Measurements from ENCODE around the gene TRDN.
A peak's percentile ranks its signal among the peaks of the same experiment; 100 is the strongest.
"Not testable (repeated sequence)": the region's sequence is repeated elsewhere in the genome, so short reads cannot be mapped to it uniquely, and the experiment has no call there.

TRDN gene

DNA sequence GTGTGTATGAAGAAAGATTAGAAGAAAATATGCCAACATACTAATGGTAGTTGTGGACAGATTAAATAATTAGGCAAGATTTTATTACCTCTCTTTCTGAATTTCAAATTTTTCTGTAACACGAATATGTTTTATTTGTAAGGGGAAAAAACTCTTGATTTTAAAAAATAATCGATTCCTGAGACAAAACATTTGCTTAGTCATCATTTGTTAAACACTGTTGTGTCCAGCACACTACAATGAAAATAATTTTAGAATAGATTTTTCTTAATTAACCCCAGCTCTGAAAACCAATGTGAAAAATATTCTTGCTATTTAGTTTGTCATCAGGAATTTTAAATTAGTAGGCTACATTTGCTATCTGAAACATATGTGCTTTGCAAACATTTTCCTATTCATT lies 253.0 kb downstream of the TRDN start:
- no peak for DNase-seq

DNA sequence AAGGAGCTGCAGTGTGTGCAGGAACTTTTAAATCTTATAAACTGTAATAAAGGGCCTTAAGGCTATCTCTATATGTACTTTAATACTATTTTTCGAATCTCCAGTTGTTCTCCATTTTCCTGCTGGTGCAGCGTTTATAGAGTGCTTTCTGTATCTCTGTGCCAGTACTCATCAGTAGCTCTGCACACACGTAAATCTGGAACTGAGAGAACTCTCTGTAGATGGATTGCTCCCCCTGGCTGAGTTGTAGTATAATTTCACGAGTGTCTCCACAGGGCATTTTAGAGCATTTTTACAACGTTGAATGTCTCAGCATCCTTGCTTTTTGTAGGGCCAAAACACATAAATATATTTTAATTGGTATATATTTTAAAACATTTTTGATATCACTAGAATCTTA lies 256.5 kb downstream of the TRDN start:
- DNase-seq = peak; percentile 91

DNA sequence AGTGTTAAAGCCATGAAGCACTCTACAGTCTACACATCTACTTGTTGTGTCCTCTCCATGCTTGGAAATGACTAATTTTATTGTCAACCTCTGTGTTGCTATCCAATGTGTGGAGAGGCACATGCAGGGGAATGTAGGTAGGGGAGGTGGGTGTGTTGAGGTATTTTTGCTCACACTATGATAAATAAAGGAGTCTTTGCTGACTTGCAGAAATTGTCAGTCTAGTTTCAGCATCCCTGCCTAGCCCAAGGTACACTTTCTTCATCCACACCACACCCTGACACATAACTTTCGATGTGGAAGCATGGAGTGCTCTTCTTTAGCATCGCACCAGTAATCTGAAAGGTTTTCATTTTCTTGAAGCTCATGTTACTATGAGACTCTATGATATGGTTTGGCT lies 264.0 kb downstream of the TRDN start:
- DNase-seq = no peak

DNA sequence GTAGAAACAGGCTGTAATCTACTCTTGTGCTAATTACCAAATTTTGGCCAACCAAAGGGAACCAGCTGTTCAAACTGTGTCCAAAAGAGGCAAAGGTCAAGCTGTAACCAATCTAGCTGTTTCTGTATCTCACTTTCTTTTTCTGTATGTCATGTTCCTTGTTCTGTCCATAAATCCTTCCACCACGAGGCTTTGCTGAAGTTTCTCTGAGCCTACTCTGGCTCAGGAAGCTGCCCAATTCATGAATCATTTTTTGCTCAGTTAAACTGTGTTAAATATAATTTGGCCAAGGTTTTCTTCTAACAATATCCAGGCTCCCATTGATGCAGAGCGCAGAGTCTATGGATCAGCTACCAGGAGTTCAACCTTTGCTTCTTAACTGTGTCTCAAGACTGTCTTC lies 272.8 kb downstream of the TRDN start:
- DNase-seq = no peak

DNA sequence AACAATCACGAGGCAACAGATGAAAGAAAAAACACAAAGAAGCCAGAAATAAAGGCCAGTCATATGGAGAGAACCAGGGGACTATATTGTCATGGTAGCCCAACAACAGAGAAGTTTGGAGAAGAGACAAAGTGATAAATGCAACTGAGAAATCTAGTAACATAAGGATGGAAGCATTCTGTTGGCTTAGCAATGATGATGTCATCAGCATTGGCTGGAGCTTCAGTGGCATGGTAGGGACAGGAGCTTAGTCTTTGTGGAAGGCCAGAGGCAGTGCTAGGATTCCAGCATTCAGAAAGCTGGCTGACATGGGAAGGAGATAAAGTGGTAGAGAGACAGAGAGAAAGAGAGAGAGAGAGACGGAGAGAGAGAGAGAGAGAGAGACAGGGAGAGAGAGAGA lies 276.4 kb downstream of the TRDN start:
- no peak for DNase-seq

DNA sequence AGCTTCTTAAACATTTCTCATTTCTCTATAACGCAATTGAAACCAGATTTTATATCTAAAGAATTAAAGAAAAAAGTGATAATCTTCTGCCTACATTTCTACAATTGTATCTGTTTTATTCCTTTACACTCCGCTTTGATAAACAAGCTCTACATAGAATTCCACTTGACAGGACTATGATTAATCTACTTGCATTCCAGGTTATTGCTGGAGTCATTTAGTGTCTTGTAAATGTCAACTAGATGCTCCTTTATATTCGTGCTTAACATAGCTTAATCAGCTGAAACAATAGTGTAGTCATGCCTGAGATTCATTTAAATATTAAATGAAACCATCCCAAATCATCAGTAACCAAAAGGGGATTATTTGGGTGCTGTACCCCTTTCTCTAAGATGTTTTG lies 284.0 kb downstream of the TRDN start:
- no peak for DNase-seq

DNA sequence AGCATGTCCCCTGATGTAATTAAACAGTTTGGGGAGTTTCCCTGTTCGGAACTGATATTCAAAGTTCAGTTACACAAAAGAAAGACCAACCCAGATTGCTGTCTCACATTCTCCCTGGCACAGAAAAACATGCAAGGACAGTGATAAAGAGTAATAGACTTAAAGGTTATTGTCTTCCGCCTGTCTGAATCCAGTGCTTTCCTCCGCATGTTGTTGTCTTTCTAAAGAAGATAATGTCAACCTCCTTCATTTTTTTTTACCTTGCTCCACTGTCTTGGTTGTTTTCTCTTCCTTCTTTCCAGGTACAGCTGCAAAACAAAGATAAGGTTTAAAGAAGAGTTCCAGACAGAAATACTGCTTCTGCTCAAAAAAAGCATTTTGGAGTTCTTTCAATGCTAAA lies 284.5 kb downstream of the TRDN start:
- DNase-seq = no peak

DNA sequence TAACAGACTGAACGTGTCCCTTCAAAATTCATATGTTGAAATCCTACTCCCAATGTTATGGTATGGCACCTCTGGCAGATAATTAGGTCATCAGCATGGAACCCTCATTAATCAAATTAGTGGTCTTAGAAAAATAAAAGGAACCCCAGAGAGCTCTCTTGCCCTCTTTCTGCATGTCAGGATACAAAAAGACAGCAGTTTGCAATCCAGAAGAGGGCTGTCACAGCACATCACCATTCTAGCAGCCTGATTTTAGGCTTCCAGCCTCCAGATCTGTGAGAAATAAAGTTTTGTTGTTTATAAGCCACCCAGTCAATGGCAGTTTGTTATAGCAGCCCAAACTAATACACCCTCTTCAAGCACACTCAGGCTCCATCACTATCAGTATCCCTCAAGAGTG lies 292.9 kb downstream of the TRDN start:
- no peak for DNase-seq

DNA sequence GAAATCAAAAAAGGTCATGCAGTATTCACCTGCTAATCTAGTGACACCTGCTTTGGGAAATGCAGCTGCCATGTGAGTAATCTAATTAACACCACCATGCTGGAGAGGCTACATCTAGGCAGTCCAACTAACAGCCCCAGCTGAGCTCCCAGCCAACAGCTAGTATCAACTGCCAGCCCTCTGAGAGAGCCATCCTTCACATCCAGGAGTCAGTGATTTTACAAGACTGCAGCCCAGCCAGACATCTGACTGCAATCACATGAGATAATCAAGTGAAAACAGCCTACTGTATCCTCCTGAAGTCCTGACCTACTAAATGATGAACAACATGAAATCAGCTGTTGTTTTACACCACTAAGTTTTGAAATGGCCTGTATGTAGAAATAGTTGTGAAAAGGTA lies 298.4 kb downstream of the TRDN start:
- peak; percentile 63 for DNase-seq

DNA sequence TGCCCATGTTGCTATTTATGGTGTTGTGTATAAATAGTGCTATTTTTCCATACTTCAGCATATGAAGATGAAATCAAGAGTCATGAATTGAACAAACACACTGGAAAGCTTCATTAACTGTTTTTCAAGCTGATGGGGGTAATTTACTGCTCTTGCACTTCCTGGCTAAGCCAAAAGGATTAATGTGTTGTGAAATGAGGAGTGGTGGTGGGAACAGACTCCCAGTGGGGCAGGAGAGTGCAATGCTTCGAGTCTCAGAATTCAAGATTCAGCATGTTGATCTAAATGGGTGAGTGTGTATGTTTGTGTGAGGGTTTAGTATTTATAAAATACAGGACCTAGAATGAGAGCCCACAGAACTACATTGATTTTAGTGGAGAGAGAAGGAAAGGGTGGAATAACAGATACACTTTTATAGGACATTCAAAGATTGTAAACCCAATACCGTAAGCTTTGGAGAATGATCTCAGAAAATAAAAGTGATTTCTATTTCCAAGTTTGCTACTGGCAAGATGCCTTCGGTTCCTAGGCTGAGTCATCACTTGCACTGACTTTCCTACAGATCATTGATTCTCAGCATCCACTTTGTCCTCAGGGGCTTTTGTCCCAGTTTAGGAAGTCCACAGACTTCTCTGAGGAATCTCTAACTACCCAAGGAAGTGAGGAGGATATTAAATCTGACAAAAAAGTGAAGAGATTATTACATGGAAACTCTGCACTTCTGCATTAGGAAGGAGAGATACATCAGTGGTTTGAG lies 303.6 kb downstream of the TRDN start:
- DNase-seq = no peak

DNA sequence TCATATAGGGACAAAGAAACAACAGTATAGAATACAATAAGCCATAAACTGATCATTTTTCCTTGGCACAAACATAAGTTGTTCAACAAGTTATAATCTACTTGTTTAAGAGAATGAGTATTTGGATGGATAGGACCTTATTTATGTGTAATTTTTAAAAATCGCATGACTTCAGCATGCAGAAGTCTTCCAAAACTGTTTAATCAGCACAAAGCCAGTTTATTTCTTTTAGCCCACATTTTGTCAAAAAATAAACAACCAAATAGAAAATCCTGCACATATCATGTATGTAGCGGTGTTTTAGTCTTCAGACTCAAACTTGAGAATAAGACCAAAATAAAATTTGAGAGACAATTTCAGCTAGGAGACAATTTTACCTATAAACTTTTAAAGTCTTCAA lies 304.7 kb downstream of the TRDN start:
- no peak for DNase-seq

DNA sequence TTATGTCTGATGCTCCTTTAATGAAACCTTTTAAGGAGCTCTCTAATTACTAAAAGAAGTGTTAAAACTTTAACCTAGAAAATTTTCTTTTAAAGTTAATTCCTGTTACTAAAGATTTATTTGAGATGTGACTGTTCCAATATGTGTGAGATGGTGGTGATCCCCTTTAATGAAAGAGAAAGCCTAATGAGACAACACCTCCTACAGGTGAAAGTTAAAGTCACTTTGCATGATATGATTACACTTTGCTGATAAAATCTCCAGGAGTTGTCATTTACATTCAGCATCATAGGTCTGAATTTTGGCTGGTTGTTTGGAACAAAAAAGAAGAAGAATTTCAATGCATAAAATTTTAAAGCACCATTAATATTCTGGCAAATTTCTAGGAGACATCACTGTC lies 307.4 kb downstream of the TRDN start:
- DNase-seq = no peak

DNA sequence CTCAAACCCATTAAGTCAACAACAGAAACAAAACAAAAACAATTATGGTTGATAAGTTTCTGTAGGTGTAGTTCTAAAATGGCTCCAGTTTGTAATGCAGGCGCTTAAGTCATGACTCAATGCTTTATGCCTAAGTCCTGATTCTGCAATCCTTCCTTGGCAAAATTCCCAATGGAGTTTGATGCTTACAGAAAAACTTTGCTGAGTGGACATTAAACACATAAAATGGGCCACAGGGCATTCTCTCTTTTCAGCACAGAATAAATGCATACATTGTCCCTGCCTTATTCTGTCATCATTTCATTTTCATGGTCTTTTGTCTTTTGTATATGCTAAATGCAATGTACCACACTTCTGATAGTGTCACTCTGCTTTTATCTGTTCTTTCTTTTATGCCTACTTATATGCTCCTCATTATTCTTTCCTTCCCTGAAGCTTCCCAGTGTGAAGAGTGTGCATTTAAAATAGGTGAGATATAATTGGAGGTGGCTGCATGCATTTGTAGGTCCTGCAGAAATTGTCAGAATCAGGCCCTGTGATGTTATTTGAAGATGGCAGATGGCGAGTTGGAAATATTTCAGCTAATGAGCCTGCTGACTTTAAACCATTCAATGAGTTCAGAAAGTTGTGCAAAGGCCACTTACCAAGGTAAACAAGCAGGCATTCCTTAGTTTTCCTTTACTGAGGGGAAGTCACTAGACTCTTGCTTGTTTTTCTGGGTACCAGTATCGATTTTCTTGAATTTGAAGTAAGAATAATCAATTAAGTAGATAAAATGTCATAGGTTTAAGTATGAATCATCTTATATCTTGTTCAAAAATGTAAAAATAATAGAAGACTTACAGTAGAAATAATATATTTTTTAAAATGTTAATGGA lies 313.1 kb downstream of the TRDN start:
- no peak for DNase-seq

DNA sequence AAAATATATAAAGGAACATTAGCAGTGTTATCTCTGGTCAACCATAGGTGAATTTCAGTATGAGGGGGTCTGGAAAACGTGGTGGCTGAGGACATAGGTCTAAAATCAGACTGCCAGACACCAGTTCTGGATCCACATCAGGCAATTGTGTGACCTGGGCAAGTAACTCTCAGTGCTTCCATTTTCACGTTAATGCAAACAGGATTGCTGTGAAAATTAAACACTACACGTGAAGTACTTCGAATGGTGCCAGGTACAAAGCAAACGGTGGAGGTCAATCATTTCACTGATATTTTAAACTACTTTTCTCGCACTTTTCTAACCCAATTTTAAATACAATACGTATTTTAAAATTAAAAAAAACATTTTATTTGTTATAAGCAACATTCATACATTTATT lies 315.7 kb downstream of the TRDN start:
- DNase-seq = peak; percentile 52

DNA sequence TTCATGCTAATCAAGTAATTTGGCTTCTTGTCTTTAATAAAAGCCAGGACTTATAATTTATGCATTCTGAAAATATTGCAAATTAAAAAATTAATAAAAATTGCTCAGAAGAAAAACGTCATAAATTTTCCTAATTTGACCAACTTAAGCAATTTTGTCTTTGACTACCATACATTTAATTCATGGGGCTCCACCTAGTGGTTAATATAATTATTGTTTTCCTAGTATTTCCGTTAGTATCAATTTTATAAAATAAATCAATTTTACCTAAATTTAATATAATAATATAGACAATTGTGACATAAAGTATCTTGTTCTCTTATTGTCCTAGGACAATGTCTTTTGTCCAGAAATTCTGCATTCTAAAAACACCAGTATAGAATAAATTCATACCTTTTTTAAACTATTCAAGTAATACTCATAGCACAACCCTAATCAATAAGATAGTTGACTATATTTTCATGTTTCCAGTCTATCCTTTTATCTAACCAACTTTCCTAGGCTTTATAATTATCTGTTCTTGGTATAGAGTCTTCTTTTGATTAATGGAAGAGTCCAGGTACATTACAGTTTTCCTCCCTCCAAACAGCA lies 319.9 kb downstream of the TRDN start:
- peak; percentile 37 for DNase-seq

DNA sequence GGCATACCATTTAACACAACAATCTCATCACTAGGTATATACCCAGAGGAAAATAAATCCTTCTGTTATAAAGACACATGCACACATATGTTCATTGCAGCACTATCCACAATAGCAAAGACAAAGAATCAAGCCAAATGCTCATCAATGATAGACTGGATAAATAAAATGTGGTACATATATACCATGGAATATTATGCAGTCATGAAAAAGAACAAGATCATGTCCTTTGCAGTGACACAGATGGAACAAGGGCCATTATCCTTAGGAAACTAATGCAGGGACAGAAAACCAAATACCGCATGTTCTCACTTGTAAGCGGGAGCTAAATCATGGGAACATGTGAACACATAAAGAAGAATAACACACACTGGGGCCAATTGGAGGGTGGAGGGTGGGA lies 322.3 kb downstream of the TRDN start:
- not testable (repeated sequence) for DNase-seq

DNA sequence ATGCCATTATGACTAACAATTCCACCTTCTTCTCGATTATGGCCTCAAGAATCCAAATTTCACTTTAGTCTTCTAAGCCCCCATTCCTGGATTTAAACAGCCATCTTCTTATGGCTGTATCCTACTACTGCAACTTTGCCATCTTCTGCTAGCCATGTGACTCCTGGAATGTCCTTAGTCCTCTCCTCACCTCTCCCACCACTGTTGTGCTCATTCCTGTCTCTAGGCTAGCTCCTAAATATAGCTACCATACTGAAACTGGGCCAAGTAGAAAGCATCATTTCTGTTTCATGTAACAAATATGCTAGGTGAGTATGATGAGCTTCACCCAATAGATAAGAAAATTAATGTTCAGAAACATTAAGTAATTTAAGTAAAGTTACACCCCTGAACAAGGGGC lies 327.6 kb downstream of the TRDN start:
- no peak for DNase-seq

DNA sequence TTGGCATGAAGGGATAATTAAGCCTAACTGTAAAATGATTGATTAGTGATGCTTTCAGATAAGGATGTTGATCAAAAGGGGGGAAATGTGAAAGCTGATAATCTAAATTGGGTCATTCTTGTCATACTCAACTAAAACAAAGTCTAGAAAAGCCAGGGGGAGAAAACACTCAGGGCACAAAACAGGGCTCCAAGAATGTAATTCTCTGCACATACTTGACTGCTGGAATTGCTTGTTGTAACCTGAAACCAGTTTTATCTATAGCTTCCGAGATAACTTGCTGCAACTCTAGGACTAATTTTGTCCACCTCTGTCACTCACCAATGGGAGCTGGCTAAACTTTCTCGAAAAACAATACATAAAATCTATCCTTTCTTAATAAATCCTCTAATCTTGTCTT lies 330.4 kb downstream of the TRDN start:
- no peak for DNase-seq

DNA sequence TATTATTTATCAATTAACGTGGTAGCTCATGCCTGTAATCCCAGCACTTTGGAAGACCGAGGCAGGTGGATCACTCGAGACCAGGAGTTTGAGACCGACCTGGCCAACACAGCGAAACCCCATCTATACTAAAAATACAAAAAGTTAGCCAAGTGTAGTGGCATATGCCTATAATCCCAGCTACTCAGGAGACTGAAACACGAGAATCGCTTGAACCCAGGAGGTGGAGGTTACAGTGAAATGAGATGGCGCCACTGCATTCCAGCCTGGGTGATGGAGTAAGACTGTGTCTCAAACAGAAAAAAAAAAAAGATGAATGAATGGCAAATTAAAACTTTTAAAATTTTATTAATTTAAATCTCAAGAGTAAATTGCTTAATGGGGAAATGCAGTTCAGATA lies 341.1 kb downstream of the TRDN start:
- DNase-seq = no peak

DNA sequence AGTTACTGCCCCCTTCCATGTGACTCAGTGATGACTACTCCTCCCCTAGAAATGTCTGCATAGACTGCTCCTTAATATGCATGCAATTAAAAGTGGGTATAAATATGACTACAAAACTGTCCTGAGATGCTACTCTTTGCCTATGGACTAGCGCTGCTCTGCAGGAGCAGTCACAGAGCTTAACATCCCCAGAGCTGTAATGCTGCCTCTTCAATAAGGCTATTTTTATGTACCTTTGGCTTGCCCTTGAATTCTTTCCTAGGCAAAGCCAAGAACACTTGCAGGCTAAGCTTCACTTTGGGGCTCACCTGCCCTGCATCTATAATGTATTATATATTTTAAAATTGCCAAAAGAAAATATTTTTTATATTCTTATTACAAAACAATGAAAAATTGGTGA lies 341.6 kb downstream of the TRDN start:
- no peak for DNase-seq

DNA sequence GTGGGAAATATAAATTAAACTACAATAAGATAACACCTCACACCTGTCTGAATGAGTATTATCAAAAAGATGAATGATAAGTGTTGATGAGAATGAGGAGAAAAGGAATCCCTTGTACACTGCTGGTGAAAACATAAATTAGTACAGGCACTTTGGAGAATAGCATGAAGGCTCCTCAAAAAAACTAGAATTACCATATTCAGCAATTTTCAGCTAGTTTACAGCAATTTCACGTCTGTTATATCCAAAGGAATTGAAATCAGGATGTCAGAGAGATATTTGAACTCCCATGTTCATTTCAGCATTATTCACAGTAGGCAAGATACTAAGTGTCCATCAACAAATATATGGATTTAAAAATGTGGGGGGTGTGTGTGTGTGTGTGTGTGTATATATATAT lies 348.1 kb downstream of the TRDN start:
- no peak for DNase-seq

DNA sequence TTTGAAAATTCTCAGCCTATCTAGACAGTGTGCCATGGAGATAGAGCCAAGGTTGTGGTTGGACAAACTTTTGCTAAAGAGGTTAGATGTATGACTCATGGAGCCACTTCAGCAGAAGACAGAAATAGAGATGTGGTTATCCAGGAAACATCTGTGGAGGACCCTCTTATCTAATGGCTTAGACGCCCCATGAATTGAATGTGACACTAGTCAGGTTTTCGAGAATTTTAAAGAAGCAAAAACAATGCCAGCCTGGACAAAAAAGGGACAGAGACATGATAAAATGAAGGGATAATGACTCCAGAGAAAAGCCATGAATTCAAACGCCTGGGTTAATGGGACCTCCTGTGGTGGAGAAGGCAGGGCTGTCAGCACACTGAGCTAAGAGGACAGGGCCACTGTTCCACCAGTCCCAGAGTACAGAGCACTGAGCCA lies 360.2 kb downstream of the TRDN start:
- no peak for DNase-seq

DNA sequence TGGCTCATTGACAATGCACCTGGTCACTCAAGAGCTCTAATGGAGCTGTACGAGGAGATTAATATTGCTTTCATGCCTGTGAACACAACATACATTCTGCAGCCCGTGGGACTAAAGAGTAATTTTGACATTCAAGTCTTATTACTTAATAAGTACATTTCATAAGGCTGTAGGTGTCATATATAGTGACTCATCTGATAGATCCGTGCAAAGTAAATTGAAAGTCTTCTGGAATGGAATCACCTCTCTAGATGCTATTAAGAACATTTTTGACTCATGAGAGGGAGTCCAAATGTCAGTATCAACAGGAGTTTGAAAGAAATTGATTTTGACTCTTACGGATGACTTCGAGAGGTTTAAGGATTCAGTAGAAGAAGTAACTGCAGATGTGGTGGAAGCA lies 372.8 kb downstream of the TRDN start:
- no peak for DNase-seq

DNA sequence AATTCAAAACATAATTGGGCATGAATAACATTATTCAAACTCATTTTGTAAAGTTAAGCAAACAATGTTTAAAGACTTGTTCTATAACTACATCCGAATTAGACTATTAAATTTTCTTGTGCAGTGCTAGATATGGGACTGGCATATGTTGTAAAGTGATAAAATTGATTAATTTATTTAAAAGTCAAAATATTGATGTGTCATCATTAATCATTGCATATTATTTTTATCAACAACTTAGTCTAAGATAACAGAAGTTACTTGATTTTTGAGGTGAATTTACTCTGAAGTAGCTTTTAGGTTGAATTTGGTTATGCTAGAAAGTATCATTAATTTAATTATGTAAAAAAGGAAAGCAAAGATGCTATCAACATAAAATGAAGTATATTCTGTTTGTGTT lies 396.1 kb downstream of the TRDN start:
- DNase-seq = no peak
